Adrenal gland (tissue), 5 donors: ENCODE data around the gene CABP1.

Experiments
- POLR2A ChIP-seq, 2 donors: fragments of 450-650 bp; IDR thresholded peaks; one replicate each; pipeline ENCODE4 v1.6.1; 2017; ENCODE audit warnings: antibody characterized with exemption in 2 of 2, mild to moderate bottlenecking in 2 of 2, moderate library complexity in 1 of 2
- TF ChIP-seq, protein P1 (sequence below), 6 experiments: fragments of 450-650 bp in 4 of 6; fragments of 200-600 bp in 2 of 6; sonication (generic) in 1 of 6; IDR thresholded peaks; 1 replicate in 5 of 6; 2 replicates in 1 of 6; pipeline versions ENCODE4 v1.5.1 to v1.8.0; 2016 to 2021; ENCODE audit warnings: antibody characterized with exemption in 6 of 6, mild to moderate bottlenecking in 2 of 6, moderate library complexity in 1 of 6
- donor health status: DM: no; HTN: no; CAD: no.

DNA sequence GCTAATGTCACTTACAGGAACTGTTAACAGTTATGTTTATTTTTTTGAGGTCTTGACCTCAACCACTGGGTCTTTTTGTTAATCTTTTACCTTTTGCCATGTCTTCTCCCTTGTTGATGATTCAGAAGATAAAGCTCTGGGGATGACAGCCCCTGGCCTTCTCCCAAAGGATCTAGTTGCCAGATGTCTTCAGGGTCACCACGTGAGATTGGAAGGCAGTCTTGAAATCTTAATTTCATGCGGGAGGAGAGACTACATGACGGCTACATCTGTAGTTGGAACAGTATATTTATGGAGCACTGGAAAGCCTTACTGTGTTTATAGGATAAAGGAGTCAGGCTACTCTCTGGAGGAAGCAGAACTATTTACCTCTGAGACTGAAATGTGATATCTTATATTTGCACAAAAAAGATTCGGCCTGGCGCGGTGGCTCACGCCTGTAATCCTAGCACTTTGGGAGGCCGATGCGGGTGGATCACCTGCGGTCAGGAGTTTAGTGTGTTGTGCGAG is 52.2 kb downstream of the CABP1 start:
- no peak for TF ChIP-seq POLR2A (IDR thresholded peaks at IDR 0.05)
- TF ChIP-seq, protein P1, sequence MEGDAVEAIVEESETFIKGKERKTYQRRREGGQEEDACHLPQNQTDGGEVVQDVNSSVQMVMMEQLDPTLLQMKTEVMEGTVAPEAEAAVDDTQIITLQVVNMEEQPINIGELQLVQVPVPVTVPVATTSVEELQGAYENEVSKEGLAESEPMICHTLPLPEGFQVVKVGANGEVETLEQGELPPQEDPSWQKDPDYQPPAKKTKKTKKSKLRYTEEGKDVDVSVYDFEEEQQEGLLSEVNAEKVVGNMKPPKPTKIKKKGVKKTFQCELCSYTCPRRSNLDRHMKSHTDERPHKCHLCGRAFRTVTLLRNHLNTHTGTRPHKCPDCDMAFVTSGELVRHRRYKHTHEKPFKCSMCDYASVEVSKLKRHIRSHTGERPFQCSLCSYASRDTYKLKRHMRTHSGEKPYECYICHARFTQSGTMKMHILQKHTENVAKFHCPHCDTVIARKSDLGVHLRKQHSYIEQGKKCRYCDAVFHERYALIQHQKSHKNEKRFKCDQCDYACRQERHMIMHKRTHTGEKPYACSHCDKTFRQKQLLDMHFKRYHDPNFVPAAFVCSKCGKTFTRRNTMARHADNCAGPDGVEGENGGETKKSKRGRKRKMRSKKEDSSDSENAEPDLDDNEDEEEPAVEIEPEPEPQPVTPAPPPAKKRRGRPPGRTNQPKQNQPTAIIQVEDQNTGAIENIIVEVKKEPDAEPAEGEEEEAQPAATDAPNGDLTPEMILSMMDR (IDR thresholded peaks at IDR 0.05) = no peak
